Measurements from ENCODE around the gene LYPLAL1. TPM values are rescaled to one million over a fixed set of nuclear protein-coding genes. Genes with fewer than 3 reads are reported as not detected.
A peak's percentile ranks its signal among the peaks of the same experiment; 100 is the strongest.

The LYPLAL1 gene
- total and polyA plus RNA-seq, 2 of the 13 experiments (the other 11 are each of a cell fraction or from before 2014, with no cell fraction given): 17.0 to 31.6 TPM

GRCh38 chr1:219173758-219174459, at the start of gene LYPLAL1 (continued):
- TF ChIP-seq, protein P1, sequence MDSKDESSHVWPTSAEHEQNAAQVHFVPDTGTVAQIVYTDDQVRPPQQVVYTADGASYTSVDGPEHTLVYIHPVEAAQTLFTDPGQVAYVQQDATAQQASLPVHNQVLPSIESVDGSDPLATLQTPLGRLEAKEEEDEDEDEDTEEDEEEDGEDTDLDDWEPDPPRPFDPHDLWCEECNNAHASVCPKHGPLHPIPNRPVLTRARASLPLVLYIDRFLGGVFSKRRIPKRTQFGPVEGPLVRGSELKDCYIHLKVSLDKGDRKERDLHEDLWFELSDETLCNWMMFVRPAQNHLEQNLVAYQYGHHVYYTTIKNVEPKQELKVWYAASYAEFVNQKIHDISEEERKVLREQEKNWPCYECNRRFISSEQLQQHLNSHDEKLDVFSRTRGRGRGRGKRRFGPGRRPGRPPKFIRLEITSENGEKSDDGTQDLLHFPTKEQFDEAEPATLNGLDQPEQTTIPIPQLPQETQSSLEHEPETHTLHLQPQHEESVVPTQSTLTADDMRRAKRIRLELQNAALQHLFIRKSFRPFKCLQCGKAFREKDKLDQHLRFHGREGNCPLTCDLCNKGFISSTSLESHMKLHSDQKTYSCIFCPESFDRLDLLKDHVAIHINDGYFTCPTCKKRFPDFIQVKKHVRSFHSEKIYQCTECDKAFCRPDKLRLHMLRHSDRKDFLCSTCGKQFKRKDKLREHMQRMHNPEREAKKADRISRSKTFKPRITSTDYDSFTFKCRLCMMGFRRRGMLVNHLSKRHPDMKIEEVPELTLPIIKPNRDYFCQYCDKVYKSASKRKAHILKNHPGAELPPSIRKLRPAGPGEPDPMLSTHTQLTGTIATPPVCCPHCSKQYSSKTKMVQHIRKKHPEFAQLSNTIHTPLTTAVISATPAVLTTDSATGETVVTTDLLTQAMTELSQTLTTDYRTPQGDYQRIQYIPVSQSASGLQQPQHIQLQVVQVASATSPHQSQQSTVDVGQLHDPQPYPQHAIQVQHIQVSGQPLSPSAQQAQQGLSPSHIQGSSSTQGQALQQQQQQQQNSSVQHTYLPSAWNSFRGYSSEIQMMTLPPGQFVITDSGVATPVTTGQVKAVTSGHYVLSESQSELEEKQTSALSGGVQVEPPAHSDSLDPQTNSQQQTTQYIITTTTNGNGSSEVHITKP (CRISPR knock-in tag; IDR thresholded peaks at IDR 0.05; ENCODE audit: low read depth): no peak
- TF ChIP-seq SOX5 (CRISPR knock-in tag; IDR thresholded peaks at IDR 0.05; ENCODE audit: borderline replicate concordance): peak; percentile 37; the same call in 1 of the 2 replicates
- no peak for TF ChIP-seq ZNF713 (CRISPR knock-in tag; IDR thresholded peaks at IDR 0.05)
- TF ChIP-seq, protein P2, sequence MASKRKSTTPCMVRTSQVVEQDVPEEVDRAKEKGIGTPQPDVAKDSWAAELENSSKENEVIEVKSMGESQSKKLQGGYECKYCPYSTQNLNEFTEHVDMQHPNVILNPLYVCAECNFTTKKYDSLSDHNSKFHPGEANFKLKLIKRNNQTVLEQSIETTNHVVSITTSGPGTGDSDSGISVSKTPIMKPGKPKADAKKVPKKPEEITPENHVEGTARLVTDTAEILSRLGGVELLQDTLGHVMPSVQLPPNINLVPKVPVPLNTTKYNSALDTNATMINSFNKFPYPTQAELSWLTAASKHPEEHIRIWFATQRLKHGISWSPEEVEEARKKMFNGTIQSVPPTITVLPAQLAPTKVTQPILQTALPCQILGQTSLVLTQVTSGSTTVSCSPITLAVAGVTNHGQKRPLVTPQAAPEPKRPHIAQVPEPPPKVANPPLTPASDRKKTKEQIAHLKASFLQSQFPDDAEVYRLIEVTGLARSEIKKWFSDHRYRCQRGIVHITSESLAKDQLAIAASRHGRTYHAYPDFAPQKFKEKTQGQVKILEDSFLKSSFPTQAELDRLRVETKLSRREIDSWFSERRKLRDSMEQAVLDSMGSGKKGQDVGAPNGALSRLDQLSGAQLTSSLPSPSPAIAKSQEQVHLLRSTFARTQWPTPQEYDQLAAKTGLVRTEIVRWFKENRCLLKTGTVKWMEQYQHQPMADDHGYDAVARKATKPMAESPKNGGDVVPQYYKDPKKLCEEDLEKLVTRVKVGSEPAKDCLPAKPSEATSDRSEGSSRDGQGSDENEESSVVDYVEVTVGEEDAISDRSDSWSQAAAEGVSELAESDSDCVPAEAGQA (IDR thresholded peaks at IDR 0.05; ENCODE audit: low read depth): no peak
- TF ChIP-seq, protein P2 (CRISPR knock-in tag; IDR thresholded peaks at IDR 0.05; ENCODE audit: borderline replicate concordance): no peak
- TF ChIP-seq GATAD2A (CRISPR knock-in tag; IDR thresholded peaks at IDR 0.05): no peak
- no peak for TF ChIP-seq POLR2AphosphoS2 (IDR thresholded peaks at IDR 0.05; ENCODE audit: low read depth, low read length)
- TF ChIP-seq ZFP36L1 (CRISPR knock-in tag; IDR thresholded peaks at IDR 0.05): peak; percentile 87; the same call in 1 of the 2 replicates
- no peak; the same call in 1 of the 2 replicates for TF ChIP-seq BRCA1 (CRISPR knock-in tag; IDR thresholded peaks at IDR 0.05)
- TF ChIP-seq GFI1 (CRISPR knock-in tag; IDR thresholded peaks at IDR 0.05; ENCODE audit: borderline replicate concordance): peak; percentile 51; the same call in 1 of the 2 replicates
- 0 out of 2 replicates have a peak, but pooled peaks have one; percentile 7 for TF ChIP-seq ZFP82 (CRISPR knock-in tag; IDR thresholded peaks at IDR 0.05; ENCODE audit: borderline replicate concordance)
- peak; percentile 68; the same call in 1 of the 2 replicates for TF ChIP-seq IRF2 (CRISPR knock-in tag; IDR thresholded peaks at IDR 0.05)
- TF ChIP-seq PTBP1 (IDR thresholded peaks at IDR 0.05; ENCODE audit: low read depth, low read length, poor library complexity, severe bottlenecking): no peak
- TF ChIP-seq ZNF232 (CRISPR knock-in tag; IDR thresholded peaks at IDR 0.05; ENCODE audit: borderline replicate concordance): peak; percentile 86; the same call in 1 of the 2 replicates
- TF ChIP-seq, protein P3, sequence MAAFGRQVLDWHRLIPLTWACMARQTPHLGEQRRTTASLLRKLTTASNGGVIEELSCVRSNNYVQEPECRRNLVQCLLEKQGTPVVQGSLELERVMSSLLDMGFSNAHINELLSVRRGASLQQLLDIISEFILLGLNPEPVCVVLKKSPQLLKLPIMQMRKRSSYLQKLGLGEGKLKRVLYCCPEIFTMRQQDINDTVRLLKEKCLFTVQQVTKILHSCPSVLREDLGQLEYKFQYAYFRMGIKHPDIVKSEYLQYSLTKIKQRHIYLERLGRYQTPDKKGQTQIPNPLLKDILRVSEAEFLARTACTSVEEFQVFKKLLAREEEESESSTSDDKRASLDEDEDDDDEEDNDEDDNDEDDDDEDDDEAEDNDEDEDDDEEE (CRISPR knock-in tag; IDR thresholded peaks at IDR 0.05): peak; percentile 32; the same call in 1 of the 2 replicates
- peak; percentile 87 for TF ChIP-seq ZMYM4 (CRISPR knock-in tag; IDR thresholded peaks at IDR 0.05)
- no peak for TF ChIP-seq AGO1 (IDR thresholded peaks at IDR 0.05; ENCODE audit: low read depth, low read length, poor library complexity, severe bottlenecking)
- 0 out of 2 replicates have a peak, but pooled peaks have one; percentile 69 for TF ChIP-seq ZSCAN21 (CRISPR knock-in tag; IDR thresholded peaks at IDR 0.05; ENCODE audit: borderline replicate concordance)
- no peak for TF ChIP-seq HHEX (CRISPR knock-in tag; IDR thresholded peaks at IDR 0.05)
